Small intestine (tissue), 4 donors: ENCODE data around the gene CYB561A3. TPM values are rescaled to one million over a fixed set of nuclear protein-coding genes. Genes with fewer than 3 reads are reported as not detected.

Source experiments
- polyA plus RNA-seq, 4 donors: library from polyadenylated mRNA; stranded (reverse) in 3 of 4; unstranded in 1 of 4; fragments of 200-250 nt in 3 of 4; fragments of 120-200 nt in 1 of 4; gene quantifications; one replicate each; pipeline versions ENCODE4 v1.2.1 to v1.2.3, GENCODE V29; 2013
- donor health status: healthy with polysubstance abuse.
- donor health status: Bipolar disorder and iron deficiency.
- donor health status: healthy.

Gene CYB561A3
- polyA plus RNA-seq, 4 donors = 30.8 to 48.4 (median 32.0) TPM

Other genes starting within 250 kb of the CYB561A3 start
- 10 to 100 TPM; 17.8 to 40.4 (median 30.9) TPM for gene VPS37C, start 200.5 kb downstream of the CYB561A3 start, polyA plus RNA-seq
- gene PGA3, start 158.4 kb downstream of the CYB561A3 start, polyA plus RNA-seq = 10 to 100 TPM in 2 of 4 donors, 1 to 10 TPM in 1, under 1 TPM in 1; 0.47 to 86.2 (median 8.5) TPM
- gene PGA4, start 139.5 kb downstream of the CYB561A3 start, polyA plus RNA-seq = 10 to 100 TPM in 1 of 4 donors, 1 to 10 TPM in 3; 5.4 to 49.3 (median 6.6) TPM
- 1 to 10 TPM in 1 of 4 donors, under 1 TPM in 3; 0.43 to 3.8 (median 0.72) TPM for gene PGA5, start 120.7 kb downstream of the CYB561A3 start, polyA plus RNA-seq
- gene VWCE, start 66.6 kb downstream of the CYB561A3 start, polyA plus RNA-seq = 1 to 10 TPM in 3 of 4 donors, under 1 TPM in 1; 0.67 to 3.2 (median 2.1) TPM
- gene DDB1, start 28.8 kb downstream of the CYB561A3 start, polyA plus RNA-seq = 100 to 1,000 TPM; 137 to 165 (median 153) TPM
- gene TKFC, start 28.7 kb downstream of the CYB561A3 start, polyA plus RNA-seq = 1,000 to 10,000 TPM in 1 of 4 donors, 100 to 1,000 TPM in 3; 240 to 1,038 (median 445) TPM
- gene TMEM138, start 492 bp upstream of the CYB561A3 start, polyA plus RNA-seq = 10 to 100 TPM; 24.9 to 48.3 (median 38.7) TPM
- gene TMEM216, start 30.7 kb upstream of the CYB561A3 start, polyA plus RNA-seq = 10 to 100 TPM; 10.1 to 28.9 (median 13.5) TPM
- gene CPSF7, start 68.1 kb upstream of the CYB561A3 start, polyA plus RNA-seq = 10 to 100 TPM; 30.3 to 91.3 (median 47.7) TPM
- gene SDHAF2, start 68.2 kb upstream of the CYB561A3 start, polyA plus RNA-seq = 10 to 100 TPM; 43.9 to 63.0 (median 52.1) TPM
- gene LRRC10B, start 146.9 kb upstream of the CYB561A3 start, polyA plus RNA-seq = 1 to 10 TPM in 1 of 4 donors, under 1 TPM in 2, not detected in 1; 0.22 to 2.6 (median 0.53) TPM
- 10 to 100 TPM in 1 of 4 donors, 1 to 10 TPM in 1, under 1 TPM in 2; 0.81 to 12.2 (median 3.0) TPM for gene SYT7, start 219.2 kb upstream of the CYB561A3 start, polyA plus RNA-seq